Measurements from ENCODE around the gene UBAP1. TPM values are rescaled to one million over a fixed set of nuclear protein-coding genes. Genes with fewer than 3 reads are reported as not detected.
"Not testable (repeated sequence)": the region's sequence is repeated elsewhere in the genome, so short reads cannot be mapped to it uniquely, and the experiment has no call there.

The UBAP1 gene
- total RNA-seq, 1 donor from 2014 or later: 30.0 TPM

DNA sequence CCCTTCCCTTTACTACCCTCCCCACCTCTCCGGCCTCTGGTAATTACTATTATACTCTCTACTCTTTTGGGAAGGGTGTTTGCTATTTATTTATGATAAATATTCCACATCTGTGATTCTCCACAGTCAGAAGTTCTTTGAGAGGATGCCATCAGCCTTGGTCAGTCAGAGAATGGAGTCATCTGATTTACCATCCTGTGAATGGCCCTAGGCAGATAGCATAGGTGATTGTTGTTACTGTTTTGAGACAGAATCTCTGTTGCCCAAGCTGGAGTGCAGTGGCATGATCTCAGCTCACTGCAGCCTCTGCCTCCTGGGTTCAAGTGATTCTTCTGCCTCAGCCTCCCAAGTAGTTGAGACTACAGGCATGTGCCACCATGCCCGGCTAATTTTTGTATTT is 38.2 kb downstream of the UBAP1 start:
- H3K4me3 Mint-ChIP-seq; intact Hi-C loops (cut with micrococcal nuclease); H3K27ac Mint-ChIP-seq; DNase-seq (ENCODE audit: low spot score); H3K4me1 Mint-ChIP-seq (ENCODE audit: low read depth); H3K9me3 Mint-ChIP-seq; H3K27me3 Mint-ChIP-seq (ENCODE audit: insufficient read depth); H3K36me3 Mint-ChIP-seq (ENCODE audit: low read depth): not testable (repeated sequence)

DNA sequence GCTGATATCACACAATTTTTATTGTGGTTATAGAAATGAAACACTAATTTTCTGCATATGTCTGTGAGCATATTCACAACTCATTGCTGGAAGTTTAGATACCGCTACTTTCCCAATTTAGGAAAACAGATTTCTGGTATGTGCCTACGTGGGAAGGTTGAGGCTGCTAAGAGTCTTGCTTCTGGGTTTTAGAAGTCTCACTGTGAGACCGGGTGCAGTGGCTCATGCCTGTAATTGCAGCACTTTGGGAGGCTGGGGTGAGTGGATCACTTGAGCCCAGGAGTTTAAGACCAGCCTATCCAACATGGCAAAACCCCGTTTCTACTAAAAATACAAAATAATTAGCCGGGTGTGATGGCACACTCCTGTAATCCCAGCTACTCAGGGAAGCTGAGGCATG is 39.6 kb downstream of the UBAP1 start:
- Mint-ChIP-seq H3K4me3 (no peak overlapping the region), H3K36me3 (ENCODE audit: low read depth) (peaks cover 2% of the 10 kb centered on the region), H3K27me3 (ENCODE audit: insufficient read depth) (no peaks in the 10 kb centered on the region), H3K4me1 (ENCODE audit: low read depth) (no peaks in the 10 kb centered on the region), H3K27ac (no peak overlapping the region), H3K9me3 (no peaks in the 10 kb centered on the region)
- intact Hi-C loops (cut with micrococcal nuclease): no loop called here
- DNase-seq (ENCODE audit: low spot score): no peak

DNA sequence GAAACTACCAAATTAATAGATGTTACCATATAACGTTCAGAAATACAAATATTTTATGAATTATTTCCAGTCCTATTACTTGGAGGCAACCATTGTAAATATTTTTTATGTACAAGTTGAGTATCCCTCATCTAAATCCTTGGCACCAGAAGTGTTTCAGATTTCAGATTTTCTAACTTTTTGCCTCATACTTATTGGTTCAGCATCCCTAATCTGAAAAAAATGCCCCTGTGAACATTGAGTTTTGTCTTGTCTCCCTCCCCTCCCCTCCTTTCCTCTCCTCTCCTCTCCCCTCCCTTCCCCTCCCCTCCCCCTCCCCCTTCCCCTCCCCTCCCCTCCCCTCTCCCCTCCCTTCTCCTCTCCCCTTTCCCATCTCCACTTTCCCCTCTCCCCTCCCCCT is 40.6 kb downstream of the UBAP1 start:
- Mint-ChIP-seq H3K27me3 (ENCODE audit: insufficient read depth) (no peaks in the 10 kb centered on the region), H3K27ac (no peak overlapping the region), H3K9me3 (no peaks in the 10 kb centered on the region), H3K4me1 (ENCODE audit: low read depth) (no peaks in the 10 kb centered on the region), H3K36me3 (ENCODE audit: low read depth) (peaks cover 5% of the 10 kb centered on the region), H3K4me3 (no peak overlapping the region)
- intact Hi-C loops (cut with micrococcal nuclease): no loop called here
- DNase-seq (ENCODE audit: low spot score): no peak

DNA sequence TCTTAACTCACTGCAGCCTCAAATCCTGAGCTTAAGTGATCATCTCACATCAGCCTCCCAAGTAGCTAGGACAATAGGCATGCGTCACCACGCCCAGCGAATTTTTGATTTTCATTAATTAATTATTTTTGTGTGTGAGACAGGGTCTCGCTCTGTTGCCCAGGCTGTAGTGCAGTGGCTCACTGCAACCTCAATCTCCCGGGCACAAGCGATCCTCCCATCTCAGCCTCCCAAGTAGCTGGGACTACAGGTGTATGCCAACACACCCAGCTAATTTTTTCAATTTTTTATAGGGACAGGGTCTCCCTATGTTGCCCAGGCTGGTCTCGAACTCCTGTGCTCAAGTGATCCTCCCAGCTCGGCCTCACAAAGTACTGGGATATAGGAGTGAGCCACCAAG is 41.4 kb downstream of the UBAP1 start:
- H3K27ac Mint-ChIP-seq: no peak overlapping the region
- no peaks in the 10 kb centered on the region for H3K9me3 Mint-ChIP-seq
- H3K36me3 Mint-ChIP-seq (ENCODE audit: low read depth): peaks cover 5% of the 10 kb centered on the region
- H3K27me3 Mint-ChIP-seq (ENCODE audit: insufficient read depth): no peaks in the 10 kb centered on the region
- H3K4me3 Mint-ChIP-seq: no peak overlapping the region
- no peaks in the 10 kb centered on the region for H3K4me1 Mint-ChIP-seq (ENCODE audit: low read depth)
- intact Hi-C loops (cut with micrococcal nuclease): no loop called here
- DNase-seq (ENCODE audit: low spot score): no peak

DNA sequence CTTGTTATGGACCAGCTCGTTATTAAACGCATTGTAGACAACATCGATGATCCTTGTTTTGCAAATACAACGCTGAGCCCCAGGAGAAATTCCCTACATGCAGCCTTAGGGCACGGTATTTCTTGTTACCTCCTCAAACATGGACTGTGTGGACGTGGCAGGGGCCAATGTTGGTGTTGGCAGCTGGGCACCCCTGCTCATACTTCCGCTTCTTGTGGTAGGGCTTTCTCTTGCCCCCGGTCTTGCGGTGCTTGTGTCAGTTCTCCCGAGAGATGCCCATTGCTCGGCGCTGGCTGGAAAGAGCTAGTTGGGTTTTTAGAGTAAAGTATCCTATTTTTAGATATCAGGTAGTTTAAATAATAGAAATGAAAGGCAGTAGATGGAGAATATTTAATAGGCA is 45.5 kb downstream of the UBAP1 start:
- no peaks in the 10 kb centered on the region for H3K27me3 Mint-ChIP-seq (ENCODE audit: insufficient read depth)

DNA sequence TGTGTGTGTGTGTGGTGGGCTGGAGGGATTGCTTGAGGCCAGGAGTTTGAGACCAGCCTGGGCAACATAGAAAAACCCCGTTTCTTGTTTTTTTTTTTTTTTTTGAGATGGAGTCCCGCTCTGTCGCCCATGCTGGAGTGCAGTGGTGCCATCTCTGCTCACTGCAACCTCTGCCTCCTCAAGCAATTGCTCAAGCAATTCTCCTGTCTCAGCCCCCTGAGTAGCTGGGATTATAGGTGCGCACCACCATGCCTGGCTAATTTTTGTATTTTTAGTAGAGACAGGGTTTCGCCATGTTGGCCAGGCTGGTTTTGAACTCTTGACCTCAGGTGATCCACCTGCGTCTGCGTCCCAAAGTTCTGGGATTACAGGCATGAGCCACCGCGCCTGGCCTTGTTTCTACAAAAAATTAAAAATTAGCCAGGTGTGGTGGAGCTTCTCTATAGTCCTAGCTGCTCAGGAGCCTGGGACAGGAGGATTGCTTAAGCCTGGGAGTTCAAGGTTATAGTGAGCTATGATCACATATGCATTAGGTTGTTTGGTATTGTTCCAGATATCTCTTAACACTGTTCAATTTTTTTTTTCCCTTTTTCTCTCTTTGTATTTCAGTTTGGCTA is 47.4 kb downstream of the UBAP1 start:
- H3K27me3 Mint-ChIP-seq (ENCODE audit: insufficient read depth); H3K27ac Mint-ChIP-seq; DNase-seq (ENCODE audit: low spot score); H3K4me3 Mint-ChIP-seq; H3K36me3 Mint-ChIP-seq (ENCODE audit: low read depth); intact Hi-C loops (cut with micrococcal nuclease); H3K4me1 Mint-ChIP-seq (ENCODE audit: low read depth); H3K9me3 Mint-ChIP-seq: not testable (repeated sequence)

More for the DNA sequence above, 45.5 kb downstream of the UBAP1 start:
- H3K4me3 Mint-ChIP-seq: no peak overlapping the region
- peaks cover 5% of the 10 kb centered on the region for H3K36me3 Mint-ChIP-seq (ENCODE audit: low read depth)
- H3K27ac Mint-ChIP-seq: no peak overlapping the region
- intact Hi-C loops (cut with micrococcal nuclease): no loop called here
- no peaks in the 10 kb centered on the region for H3K9me3 Mint-ChIP-seq
- H3K4me1 Mint-ChIP-seq (ENCODE audit: low read depth): no peaks in the 10 kb centered on the region
- DNase-seq (ENCODE audit: low spot score): no peak

DNA sequence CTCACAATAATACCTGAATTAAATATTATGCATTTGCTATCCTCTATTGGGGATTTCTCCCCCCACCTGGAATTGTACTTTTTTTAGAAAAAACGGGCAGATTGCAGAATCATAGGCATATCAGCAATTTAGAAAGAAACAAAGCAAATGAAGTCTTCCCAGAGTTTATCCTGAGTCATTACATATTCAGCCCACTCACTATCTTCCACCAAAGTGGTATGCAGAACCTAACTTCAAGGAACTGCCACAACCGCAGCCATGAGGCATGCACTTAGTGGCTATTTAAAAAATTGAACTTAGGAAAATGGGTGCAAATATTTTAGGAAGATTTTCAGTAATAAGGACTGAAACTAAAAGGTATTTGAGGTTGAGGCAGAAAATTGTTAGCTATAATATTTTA is 48.6 kb downstream of the UBAP1 start:
- no peaks in the 10 kb centered on the region for H3K27me3 Mint-ChIP-seq (ENCODE audit: insufficient read depth)

DNA sequence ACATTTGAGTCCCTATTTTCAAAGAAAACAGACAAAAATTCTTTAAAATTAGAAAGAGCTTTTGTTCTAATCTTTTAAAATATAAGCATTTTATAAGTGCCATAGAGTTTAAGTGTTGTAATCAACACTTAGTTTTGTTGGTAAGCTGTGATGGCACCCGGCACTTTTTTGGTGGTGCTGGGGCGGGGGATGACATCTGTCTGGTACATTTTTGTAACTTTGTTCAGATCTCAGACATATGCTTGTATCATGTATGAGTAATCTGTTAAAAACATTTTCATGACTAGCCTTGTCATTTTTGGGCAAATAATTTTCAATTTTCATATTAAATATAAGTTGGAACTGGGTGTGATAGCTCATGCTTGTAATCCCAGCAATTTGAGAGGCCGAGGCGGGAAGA is 51.7 kb downstream of the UBAP1 start:
- H3K36me3 Mint-ChIP-seq (ENCODE audit: low read depth): peaks cover 2% of the 10 kb centered on the region
- no peak for DNase-seq (ENCODE audit: low spot score)
- H3K4me1 Mint-ChIP-seq (ENCODE audit: low read depth): no peaks in the 10 kb centered on the region
- intact Hi-C loops (cut with micrococcal nuclease): no loop called here
- H3K9me3 Mint-ChIP-seq: no peaks in the 10 kb centered on the region
- no peaks in the 10 kb centered on the region for H3K27me3 Mint-ChIP-seq (ENCODE audit: insufficient read depth)
- no peak overlapping the region for H3K27ac Mint-ChIP-seq
- H3K4me3 Mint-ChIP-seq: no peak overlapping the region

More for the DNA sequence above, 48.6 kb downstream of the UBAP1 start:
- no peak for DNase-seq (ENCODE audit: low spot score)
- H3K4me1 Mint-ChIP-seq (ENCODE audit: low read depth): no peaks in the 10 kb centered on the region
- H3K27ac Mint-ChIP-seq: no peak overlapping the region
- no peaks in the 10 kb centered on the region for H3K9me3 Mint-ChIP-seq
- peaks cover 3% of the 10 kb centered on the region for H3K36me3 Mint-ChIP-seq (ENCODE audit: low read depth)
- intact Hi-C loops (cut with micrococcal nuclease): no loop called here
- H3K4me3 Mint-ChIP-seq: no peak overlapping the region

DNA sequence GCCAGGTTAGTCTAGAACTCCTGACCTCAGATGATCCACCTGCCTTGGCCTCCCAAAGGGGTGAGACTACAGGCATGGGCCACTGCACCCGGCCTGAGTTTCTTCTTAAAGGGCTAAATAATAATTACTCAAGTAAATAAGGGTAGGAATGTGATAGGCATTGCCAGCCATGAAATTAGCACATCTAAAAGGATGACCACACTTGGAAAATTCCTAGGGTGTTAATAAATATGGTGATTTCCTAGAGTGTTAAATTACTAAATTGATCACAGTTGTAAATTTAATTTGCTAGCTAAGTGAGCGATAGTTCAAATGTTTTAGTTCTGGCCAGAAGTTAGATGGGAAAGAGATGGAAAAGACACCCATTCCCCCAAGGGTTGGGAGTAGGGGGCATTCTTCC is 53.4 kb downstream of the UBAP1 start:
- intact Hi-C loops (cut with micrococcal nuclease): no loop called here
- Mint-ChIP-seq H3K9me3 (no peaks in the 10 kb centered on the region), H3K27me3 (ENCODE audit: insufficient read depth) (no peaks in the 10 kb centered on the region), H3K4me3 (no peak overlapping the region), H3K4me1 (ENCODE audit: low read depth) (no peaks in the 10 kb centered on the region), H3K27ac (no peak overlapping the region), H3K36me3 (ENCODE audit: low read depth) (peaks cover 13% of the 10 kb centered on the region)
- DNase-seq (ENCODE audit: low spot score): no peak

DNA sequence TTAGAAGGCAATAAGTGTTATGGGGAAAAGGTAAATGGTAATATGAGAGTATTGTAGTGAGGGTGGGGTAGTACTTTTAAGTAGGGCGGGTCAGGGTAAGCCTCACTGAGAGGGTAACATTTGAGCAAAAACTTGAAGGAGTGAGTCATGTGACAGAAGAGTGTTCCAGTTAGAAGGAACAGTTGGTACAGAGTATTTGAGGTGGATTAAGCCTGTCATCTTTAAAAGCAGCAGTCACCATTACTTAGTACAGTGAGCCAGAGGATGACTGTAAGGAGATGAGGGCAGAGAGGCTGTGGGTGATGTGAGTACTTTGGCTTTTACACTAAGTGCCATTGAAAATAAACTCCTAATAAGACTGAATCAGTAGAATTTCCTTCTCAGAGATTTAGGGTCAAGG is 54.8 kb downstream of the UBAP1 start:
- Mint-ChIP-seq H3K27ac (no peak overlapping the region), H3K4me1 (ENCODE audit: low read depth) (no peaks in the 10 kb centered on the region), H3K36me3 (ENCODE audit: low read depth) (peaks cover 21% of the 10 kb centered on the region)

DNA sequence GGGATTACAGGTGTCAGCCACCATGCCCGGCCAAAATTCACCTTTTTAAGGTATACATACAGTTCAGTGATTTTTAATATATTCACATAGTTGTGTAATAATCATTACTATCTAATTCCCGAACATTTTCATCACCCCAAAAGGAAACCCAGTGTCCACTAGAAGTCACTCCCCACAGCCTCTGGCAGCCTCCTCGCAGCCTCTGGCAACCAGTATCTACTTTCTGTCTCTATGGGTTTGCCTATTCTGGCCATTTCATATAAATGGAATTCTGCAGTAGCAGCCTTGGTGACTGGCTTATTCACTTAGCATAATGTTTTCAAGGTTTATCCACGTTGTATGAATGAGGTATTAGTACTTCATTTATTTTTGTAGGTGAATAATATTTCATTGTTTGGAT is 59.0 kb downstream of the UBAP1 start:
- DNase-seq (ENCODE audit: low spot score): no peak
- Mint-ChIP-seq H3K4me1 (ENCODE audit: low read depth) (no peaks in the 10 kb centered on the region), H3K27ac (no peak overlapping the region), H3K4me3 (no peak overlapping the region), H3K9me3 (no peaks in the 10 kb centered on the region), H3K36me3 (ENCODE audit: low read depth) (peaks cover 38% of the 10 kb centered on the region), H3K27me3 (ENCODE audit: insufficient read depth) (no peaks in the 10 kb centered on the region)
- intact Hi-C loops (cut with micrococcal nuclease): no loop called here

More for the DNA sequence above, 54.8 kb downstream of the UBAP1 start:
- no peak for DNase-seq (ENCODE audit: low spot score)
- intact Hi-C loops (cut with micrococcal nuclease): no loop called here
- no peaks in the 10 kb centered on the region for H3K9me3 Mint-ChIP-seq
- no peak overlapping the region for H3K4me3 Mint-ChIP-seq
- H3K27me3 Mint-ChIP-seq (ENCODE audit: insufficient read depth): no peaks in the 10 kb centered on the region

DNA sequence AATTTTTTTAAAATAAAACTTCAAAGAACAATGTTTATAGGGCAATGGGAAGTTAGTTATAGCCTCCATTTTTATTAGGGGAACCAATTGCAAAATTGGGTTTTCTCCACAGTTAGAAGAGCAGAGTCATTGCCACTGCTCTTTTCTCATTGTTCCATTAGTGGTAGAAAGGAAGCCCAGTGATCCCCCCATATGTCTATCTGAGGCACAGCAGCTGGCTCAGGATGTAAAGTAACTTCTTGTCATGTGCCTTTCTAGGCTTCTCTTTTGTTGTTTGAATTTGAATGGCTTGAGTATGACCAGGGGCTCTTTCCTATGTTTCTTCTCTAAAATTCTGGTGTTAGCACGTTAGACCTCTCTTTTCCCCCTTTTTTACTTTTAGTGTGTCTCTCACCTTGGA is 61.2 kb downstream of the UBAP1 start:
- DNase-seq (ENCODE audit: low spot score): no peak
- intact Hi-C loops (cut with micrococcal nuclease): no loop called here
- no peaks in the 10 kb centered on the region for H3K9me3 Mint-ChIP-seq
- H3K36me3 Mint-ChIP-seq (ENCODE audit: low read depth): peaks cover 42% of the 10 kb centered on the region
- no peak overlapping the region for H3K4me3 Mint-ChIP-seq
- H3K27ac Mint-ChIP-seq: no peak overlapping the region
- H3K4me1 Mint-ChIP-seq (ENCODE audit: low read depth): no peaks in the 10 kb centered on the region
- no peaks in the 10 kb centered on the region for H3K27me3 Mint-ChIP-seq (ENCODE audit: insufficient read depth)

DNA sequence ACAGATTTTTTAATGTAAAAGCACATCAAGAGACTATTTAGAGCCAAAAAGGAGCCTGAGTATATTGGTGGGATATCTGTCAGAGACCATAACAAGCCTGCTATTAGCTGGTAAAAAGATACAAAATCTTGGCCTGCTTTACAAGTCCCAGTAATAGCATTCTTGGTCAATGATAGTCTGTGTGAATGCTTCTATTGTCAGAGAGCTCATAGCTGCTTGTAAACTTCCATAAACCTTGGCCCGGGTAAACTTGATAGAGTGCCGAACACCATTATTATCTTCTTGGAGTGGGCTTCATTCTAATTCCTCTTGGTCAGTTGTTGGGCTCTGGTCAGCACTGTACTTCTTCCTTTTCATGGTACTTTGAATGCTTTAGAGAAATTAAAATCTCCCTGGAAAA is 64.0 kb downstream of the UBAP1 start:
- no peak for DNase-seq (ENCODE audit: low spot score)
- H3K27ac Mint-ChIP-seq: no peak overlapping the region
- no peaks in the 10 kb centered on the region for H3K4me1 Mint-ChIP-seq (ENCODE audit: low read depth)
- H3K9me3 Mint-ChIP-seq: no peaks in the 10 kb centered on the region
- H3K27me3 Mint-ChIP-seq (ENCODE audit: insufficient read depth): no peaks in the 10 kb centered on the region
- intact Hi-C loops (cut with micrococcal nuclease): no loop called here
- H3K36me3 Mint-ChIP-seq (ENCODE audit: low read depth): peaks cover 30% of the 10 kb centered on the region
- no peak overlapping the region for H3K4me3 Mint-ChIP-seq

DNA sequence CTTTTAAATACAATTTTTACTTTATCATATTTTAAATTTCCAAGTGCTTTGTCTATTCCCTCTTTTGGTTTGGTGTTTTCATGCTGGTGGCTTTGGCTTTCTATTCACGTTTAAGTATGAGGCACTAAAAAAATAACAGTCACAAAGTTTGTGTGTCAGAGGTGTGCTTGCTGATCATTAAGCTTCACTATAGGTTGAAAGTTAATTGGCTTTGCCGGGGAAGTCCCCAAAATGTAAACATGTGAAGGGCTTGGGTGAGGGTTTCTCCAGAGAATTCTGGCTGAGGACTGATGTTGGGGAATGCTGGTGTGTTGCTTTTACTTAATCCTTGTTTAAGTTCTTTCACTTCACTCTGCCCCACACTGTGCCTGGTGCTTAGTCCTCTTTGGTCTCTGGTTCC is 66.4 kb downstream of the UBAP1 start:
- peaks cover 26% of the 10 kb centered on the region for H3K36me3 Mint-ChIP-seq (ENCODE audit: low read depth)
- H3K4me1 Mint-ChIP-seq (ENCODE audit: low read depth); H3K27ac Mint-ChIP-seq; H3K4me3 Mint-ChIP-seq; H3K9me3 Mint-ChIP-seq; DNase-seq (ENCODE audit: low spot score); intact Hi-C loops (cut with micrococcal nuclease); H3K27me3 Mint-ChIP-seq (ENCODE audit: insufficient read depth): not testable (repeated sequence)

Data from activated T-helper 1 cell treated with anti-CD3 and anti-CD28 coated beads, Interleukin-12 subunit alpha, Interleukin-12 subunit beta, Interleukin-2, Interleukin-4 antibody, amounts not matched to agents 30 ng/mL and 10 ng/mL and 1 ng/mL, durations not matched to agents 14 hours and 24 hours and 36 hours (primary cell).